HG03108 (cell line): ENCODE data around the gene CAMK2A.
"Not testable (repeated sequence)": the region's sequence is repeated elsewhere in the genome, so short reads cannot be mapped to it uniquely, and the experiment has no call there.

ENCODE experiments used
- ATAC-seq: cut with Tn5 transposase; IDR thresholded peaks from one replicate; pipeline ENCODE4 v1.9.1; 2021; ENCODE audit warnings: moderate library complexity; ENCODE audit not compliant: unreplicated experiment

Gene CAMK2A

DNA sequence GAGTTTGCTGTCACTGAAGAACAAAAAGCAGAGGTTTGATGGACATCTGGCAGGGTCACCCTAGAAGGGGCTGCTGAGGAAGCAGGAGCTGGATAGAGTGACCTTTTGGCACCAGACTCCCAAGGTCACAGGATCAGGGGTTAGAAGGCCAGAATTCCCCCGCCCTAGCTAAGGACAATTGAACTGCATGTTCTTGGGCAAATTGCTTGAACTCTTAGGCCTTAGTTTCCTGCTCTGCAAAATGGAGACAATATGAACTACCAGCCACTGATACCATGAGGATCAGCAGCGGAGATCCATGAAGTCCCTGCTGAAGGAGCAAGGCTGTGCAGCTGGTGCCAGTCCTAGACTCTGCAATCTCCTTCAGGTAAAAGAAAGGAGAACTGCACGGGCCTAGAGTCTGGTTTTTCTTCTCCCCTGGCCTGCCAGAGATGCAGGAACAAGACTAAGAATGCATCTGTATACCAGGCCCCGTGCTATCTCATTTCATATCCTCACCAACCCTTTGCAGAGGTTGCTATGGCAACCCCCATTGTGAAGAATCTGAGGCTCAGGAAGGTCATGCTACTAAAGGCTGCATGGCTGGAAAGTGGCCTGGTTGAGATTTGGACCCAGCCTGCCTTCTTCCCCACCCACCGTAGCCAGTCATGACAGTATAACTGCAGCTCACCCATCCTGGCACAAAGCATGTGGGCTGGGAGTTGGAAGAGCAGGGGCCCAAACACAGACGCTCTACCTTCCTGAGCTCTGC lies 33.7 kb downstream of the CAMK2A start:
- ATAC-seq: no peak

- no peak for ATAC-seq
Measured at GRCh38 chr5:150254774-150255173, 34.8 kb downstream of the CAMK2A start.

DNA sequence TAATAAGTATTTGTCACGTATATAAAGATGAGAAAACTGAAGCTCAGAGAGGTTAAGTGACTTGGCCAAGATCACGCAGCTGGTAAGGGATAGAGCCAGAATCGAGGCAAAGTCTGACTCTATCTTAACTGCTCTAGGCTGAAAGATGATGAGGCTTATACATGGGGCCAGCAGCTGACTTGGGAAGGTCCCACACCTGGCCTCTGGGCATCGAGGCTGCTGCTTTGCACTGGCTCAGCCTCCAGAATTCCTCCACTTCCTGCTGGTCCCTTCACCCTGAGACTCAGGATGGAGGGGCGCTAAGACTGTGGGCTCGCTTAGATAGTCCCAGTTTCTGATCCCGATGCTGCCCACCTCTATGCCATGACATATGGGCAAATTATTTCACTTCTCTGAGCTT lies 35.2 kb downstream of the CAMK2A start:
- ATAC-seq: no peak

DNA sequence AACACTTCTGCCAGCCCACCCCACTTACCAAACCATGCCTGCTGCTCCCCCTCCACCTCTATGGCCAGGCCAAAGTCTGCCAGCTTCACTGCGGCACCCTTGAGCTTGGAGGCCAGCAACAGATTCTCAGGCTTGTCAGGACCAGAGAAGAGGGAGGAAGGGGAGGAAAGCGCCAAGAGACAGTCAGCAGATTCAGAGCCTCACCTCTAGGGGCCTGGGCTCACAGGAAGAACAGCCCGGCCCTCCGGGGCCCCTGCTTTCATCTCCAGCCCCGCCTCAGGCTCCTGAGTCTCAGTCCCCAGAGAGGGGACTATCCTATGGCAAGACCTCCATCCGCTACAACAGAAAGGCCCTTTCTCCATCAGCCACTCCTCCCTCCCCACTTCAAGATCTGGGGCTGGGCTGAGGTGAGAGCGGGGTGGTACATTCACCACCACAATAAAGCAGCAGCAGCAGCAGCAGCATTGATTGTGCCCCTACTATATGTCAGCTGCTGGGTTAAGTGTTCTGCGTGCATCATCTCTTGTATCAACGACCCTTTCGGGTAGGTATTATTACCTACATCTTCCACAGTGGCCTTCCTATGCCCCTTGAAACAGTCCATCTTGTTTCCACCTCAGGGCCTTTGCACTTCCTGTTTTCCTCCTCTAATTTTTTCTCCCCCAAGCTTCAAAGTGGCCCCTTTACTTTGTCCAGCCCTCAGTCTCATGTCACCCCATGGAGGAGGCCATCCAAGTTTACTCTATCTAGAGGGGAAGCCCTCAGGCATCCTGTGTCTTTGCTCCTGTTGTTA lies 36.0 kb downstream of the CAMK2A start:
- no peak for ATAC-seq

GRCh38 chr5:150252489-150252888 lies 37.1 kb downstream of the CAMK2A start:
- no peak for ATAC-seq

- ATAC-seq: no peak
Measured at GRCh38 chr5:150251504-150251903, 38.1 kb downstream of the CAMK2A start.

DNA sequence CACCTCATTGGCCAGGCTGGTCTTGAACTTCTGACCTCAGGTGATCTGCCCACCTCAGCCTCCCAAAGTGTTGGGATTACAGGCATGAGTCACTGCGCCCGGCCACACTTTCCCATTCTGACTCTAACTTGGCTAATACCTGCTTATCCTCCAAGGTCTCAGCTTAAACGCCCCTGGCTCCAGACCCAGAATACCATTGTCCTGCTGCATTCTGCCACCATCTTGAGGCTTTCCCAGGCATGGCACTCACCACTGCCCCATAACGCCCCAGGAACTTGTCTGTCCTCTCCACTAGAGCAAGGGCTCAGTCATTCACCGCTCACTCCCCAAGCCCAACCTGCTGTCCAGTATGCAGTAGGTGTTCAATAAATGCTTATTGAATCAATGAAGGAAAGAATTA lies 39.8 kb downstream of the CAMK2A start:
- no peak for ATAC-seq

- no peak for ATAC-seq
Measured at GRCh38 chr5:150248946-150249345, 40.6 kb downstream of the CAMK2A start.

GRCh38 chr5:150248493-150248892 lies 41.1 kb downstream of the CAMK2A start:
- ATAC-seq: not testable (repeated sequence)

DNA sequence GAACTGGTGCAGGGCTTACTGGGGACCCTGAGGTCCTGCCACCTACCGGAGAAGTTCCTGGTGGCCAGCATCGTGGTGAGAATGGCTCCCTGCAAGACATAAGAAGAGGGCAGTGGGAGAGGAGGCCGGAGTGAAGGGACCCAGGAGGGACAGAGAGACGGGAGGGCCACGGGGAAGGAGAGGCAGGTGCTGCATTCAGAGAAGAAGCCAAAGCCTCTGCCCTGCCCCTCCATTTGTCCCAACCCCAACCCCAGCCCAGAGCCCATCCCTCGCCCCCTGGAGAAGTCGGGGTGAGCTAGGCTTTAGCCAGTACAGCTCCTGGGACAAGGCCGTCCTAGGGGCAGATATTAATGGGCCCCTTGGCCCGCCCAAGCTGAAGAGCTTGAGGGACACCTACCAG lies 41.8 kb downstream of the CAMK2A start:
- ATAC-seq: no peak

GRCh38 chr5:150246835-150247234 lies 42.7 kb downstream of the CAMK2A start:
- no peak for ATAC-seq

GRCh38 chr5:150246429-150246828 lies 43.1 kb downstream of the CAMK2A start:
- no peak for ATAC-seq

DNA sequence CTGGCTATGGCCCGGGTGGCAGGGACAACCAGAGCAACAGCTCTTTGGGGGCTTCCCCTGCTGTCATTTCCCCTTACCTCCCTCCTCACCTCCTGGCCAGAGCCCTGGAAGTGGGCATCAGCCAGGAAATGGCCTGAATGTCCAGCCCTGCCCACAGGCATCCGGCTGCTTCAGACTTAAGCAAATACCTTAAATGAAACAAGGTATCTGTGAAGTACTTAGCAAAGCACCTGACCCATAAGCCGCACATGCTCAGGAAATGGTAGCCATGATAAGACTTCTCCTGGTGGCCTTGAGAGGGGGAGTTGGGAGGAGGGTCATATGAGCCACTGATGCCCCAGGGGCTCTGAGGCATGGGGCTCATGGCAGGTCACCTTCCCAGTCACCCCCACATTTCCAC lies 43.8 kb downstream of the CAMK2A start:
- no peak for ATAC-seq

DNA sequence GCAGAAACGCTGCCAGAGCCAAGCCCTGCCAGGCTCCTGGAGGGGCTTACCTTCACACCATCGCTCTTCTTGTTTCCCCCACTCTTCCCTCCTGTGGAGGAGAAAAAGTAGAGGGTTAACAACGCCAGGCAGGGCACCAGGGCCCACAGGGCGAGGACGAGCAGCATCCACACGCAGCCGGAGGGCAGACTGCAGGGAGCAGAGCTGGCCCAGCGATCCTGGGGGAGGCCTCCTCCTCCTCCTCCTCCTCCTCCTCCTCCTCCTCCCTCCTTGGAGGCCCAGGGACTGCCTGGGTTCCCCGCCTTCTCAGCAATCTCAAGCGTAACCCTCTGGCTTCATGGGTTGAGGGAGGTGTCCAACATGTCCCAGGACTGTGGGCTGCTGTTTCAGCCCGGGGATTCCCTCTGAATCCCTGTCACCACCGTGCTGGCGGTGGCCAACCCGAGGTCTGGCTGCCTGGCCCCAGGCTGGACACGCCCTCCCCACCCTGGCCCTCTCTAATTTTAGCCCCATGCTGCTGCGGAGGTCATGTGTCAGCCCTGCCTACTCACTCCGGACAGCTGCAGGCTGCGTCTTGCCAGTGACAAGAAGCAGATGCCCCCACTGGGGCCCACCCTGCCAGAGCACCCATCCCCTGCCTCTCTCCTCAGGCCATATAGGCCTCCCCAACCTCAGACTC lies 44.3 kb downstream of the CAMK2A start:
- no peak for ATAC-seq

DNA sequence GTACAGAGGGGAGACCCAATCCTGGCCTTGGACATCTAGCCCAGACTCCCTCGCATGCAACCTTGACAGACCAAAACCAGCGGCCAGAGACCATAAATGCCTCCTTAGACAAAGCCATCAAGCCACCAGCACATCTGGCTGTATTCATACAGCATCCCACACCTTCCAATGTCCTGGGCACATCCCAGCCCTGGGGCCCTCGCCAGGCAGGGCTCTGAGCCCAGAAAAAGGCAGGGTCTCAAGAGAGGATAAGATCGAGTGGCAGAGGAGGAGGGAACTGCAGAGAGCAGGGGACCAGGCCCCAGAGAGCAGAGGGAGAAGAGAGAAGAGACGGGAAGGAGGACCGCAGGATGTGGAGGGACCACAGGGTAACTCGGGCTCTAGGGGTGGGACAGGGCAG lies 45.4 kb downstream of the CAMK2A start:
- no peak for ATAC-seq

GRCh38 chr5:150243590-150243989 lies 46.0 kb downstream of the CAMK2A start:
- ATAC-seq: no peak

GRCh38 chr5:150242251-150242894 lies 47.2 kb downstream of the CAMK2A start:
- no peak for ATAC-seq

- no peak for ATAC-seq
Measured at GRCh38 chr5:150241298-150242160, 48.0 kb downstream of the CAMK2A start.

DNA sequence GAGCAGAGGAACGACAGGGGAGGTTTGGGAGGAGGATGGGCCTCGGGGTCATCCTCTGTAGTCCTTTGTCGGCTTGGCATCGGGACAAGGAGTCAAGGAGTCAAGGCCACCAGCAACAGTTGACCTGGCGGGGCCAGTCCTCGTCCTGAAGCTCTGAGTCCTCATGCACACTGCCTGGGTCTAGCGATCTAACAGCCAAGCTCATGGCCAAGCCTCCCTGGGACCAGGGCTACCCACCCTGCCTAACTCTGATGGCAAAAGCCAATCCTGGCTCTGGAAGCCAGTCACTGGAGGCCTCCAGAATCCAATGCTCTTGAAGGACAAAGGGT lies 49.8 kb downstream of the CAMK2A start:
- no peak for ATAC-seq

DNA sequence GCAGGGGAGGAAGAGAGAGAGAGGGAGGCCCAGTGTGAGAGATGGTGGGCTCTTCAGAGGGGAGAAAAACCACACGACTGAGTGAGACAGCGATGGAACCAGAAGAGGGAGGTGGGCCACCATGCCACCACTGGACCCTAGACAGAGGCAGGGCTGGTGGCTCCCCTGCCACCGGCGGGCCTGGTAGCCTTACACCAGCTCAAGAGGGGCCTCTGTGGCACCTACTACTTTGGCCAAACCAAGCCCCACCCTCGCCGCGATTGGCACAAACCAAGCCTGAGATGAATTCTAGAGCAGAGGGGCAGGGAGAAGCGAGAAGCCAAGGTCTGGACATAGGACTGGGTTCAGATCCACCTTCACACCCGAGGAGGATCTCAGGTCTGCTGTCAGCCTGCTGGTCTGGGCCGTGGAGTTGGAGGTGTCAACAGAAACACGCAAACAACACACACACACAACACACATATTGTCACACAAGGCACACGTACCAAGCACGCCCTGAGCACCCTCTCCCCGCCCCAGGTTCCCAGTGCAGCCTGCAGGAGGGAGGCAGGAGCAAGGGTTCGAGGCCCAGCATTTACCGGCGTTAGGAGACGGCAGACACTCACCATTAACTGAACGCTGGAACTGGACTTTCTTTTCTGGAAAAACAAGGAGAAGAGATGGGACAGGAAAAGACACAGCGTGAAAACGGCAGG lies 50.3 kb downstream of the CAMK2A start:
- no peak for ATAC-seq
